ENCODE data around the gene SIX2. TPM values are rescaled to one million over a fixed set of nuclear protein-coding genes. Genes with fewer than 3 reads are reported as not detected.
A peak's percentile ranks its signal among the peaks of the same experiment; 100 is the strongest.

SIX2 gene
- total and polyA plus RNA-seq, 2 donors from 2014 or later = 0.28 to 0.62 TPM

- DNase-seq (peak in 2 of 5 donors; percentile 20 to 58), FAIRE-seq (no peak)
- no peak overlapping the region for H3K4me3 ChIP-seq (ENCODE audit: low read length in 3 of 3)
- H3K4me1 ChIP-seq (ENCODE audit: control insufficient read depth in 2 of 3, insufficient read depth in 2 of 3, low read depth in 1 of 3, low read length in 3 of 3) = peaks cover 0 to 15% (median 0%) of the 10 kb centered on the region in 3 donors
- no peaks in the 10 kb centered on the region for H3K9me3 ChIP-seq (ENCODE audit: control insufficient read depth in 2 of 3, insufficient read depth in 1 of 3, low read length in 3 of 3)
- intact Hi-C loops (cut with DNase I) = no loop called here
- no peak overlapping the region for H3K27ac ChIP-seq (ENCODE audit: low read depth in 2 of 2, low read length in 2 of 2)
- H3K9ac ChIP-seq (ENCODE audit: low read length in 3 of 3) = no peak overlapping the region
- H3K36me3 ChIP-seq (ENCODE audit: control insufficient read depth in 2 of 3, insufficient read depth in 3 of 3, low read length in 3 of 3) = no peaks in the 10 kb centered on the region
- no peak for TF ChIP-seq CTCF (IDR thresholded peaks at IDR 0.05; ENCODE audit: borderline replicate concordance, extremely low read depth, insufficient read depth)
- peaks cover 44% of the 10 kb centered on the region for H3K27me3 ChIP-seq (ENCODE audit: control insufficient read depth, insufficient read depth, low read length)
Observed at GRCh38 chr2:45011621-45012602, 2.7 kb upstream of the SIX2 start.

- intact Hi-C loops (cut with DNase I) = no loop called here
- DNase-seq = peak in 1 of 5 donors; percentile 12
- no peak for TF ChIP-seq CTCF (IDR thresholded peaks at IDR 0.05; ENCODE audit: borderline replicate concordance, extremely low read depth, insufficient read depth)
- Histone ChIP-seq H3K27me3 (ENCODE audit: control insufficient read depth, insufficient read depth, low read length) (peaks cover 52% of the 10 kb centered on the region), H3K36me3 (ENCODE audit: control insufficient read depth in 2 of 3, insufficient read depth in 3 of 3, low read length in 3 of 3) (no peaks in the 10 kb centered on the region), H3K9me3 (ENCODE audit: control insufficient read depth in 2 of 3, insufficient read depth in 1 of 3, low read length in 3 of 3) (no peaks in the 10 kb centered on the region), H3K4me1 (ENCODE audit: control insufficient read depth in 2 of 3, insufficient read depth in 2 of 3, low read depth in 1 of 3, low read length in 3 of 3) (peaks cover 0 to 15% (median 0%) of the 10 kb centered on the region in 3 donors), H3K27ac (ENCODE audit: low read depth in 2 of 2, low read length in 2 of 2) (no peak overlapping the region), H3K9ac (ENCODE audit: low read length in 3 of 3) (no peak overlapping the region), H3K4me3 (ENCODE audit: low read length in 3 of 3) (no peak overlapping the region)
- no peak for FAIRE-seq
Observed at GRCh38 chr2:45011121-45011520, 1.9 kb upstream of the SIX2 start.

- H3K4me1 ChIP-seq (ENCODE audit: control insufficient read depth in 2 of 3, insufficient read depth in 2 of 3, low read depth in 1 of 3, low read length in 3 of 3) = peaks cover 0 to 15% (median 0%) of the 10 kb centered on the region in 3 donors
- intact Hi-C loops (cut with DNase I) = no loop called here
- H3K9ac ChIP-seq (ENCODE audit: low read length in 3 of 3) = no peak overlapping the region
- H3K27ac ChIP-seq (ENCODE audit: low read depth in 2 of 2, low read length in 2 of 2) = no peak overlapping the region
- FAIRE-seq (no peak), DNase-seq (peak in 1 of 5 donors; percentile 14)
- peak overlapping the region in 1 of 3 donors; percentile 18 for H3K4me3 ChIP-seq (ENCODE audit: low read length in 3 of 3)
- H3K9me3 ChIP-seq (ENCODE audit: control insufficient read depth in 2 of 3, insufficient read depth in 1 of 3, low read length in 3 of 3) = no peaks in the 10 kb centered on the region
- H3K36me3 ChIP-seq (ENCODE audit: control insufficient read depth in 2 of 3, insufficient read depth in 3 of 3, low read length in 3 of 3) = no peaks in the 10 kb centered on the region
- peaks cover 57% of the 10 kb centered on the region for H3K27me3 ChIP-seq (ENCODE audit: control insufficient read depth, insufficient read depth, low read length)
- no peak for TF ChIP-seq CTCF (IDR thresholded peaks at IDR 0.05; ENCODE audit: borderline replicate concordance, extremely low read depth, insufficient read depth)
Observed at GRCh38 chr2:45010702-45011012, 1.4 kb upstream of the SIX2 start.
